ENCODE measurements around the gene BET1. TPM values are rescaled to one million over a fixed set of nuclear protein-coding genes. Genes with fewer than 3 reads are reported as not detected.

The BET1 gene
- total RNA-seq, 1 experiment from 2014 or later, result 21.4 TPM

- Histone ChIP-seq H2BK120ac (ENCODE audit: low read depth, low read length, poor library complexity, severe bottlenecking) (no peak overlapping the region), H3K9me3 (ENCODE audit: control insufficient read depth, low read depth, low read length) (no peaks in the 10 kb centered on the region), H3K23me2 (ENCODE audit: insufficient read length, low read depth, low read length, poor library complexity, severe bottlenecking) (no peaks in the 10 kb centered on the region), H3K4me2 (ENCODE audit: insufficient read depth, insufficient read length, low read length) (no peak overlapping the region), H2BK12ac (ENCODE audit: insufficient read length, low read depth, low read length) (no peak overlapping the region), H3K79me1 (ENCODE audit: insufficient read depth, low read depth, low read length, poor library complexity, severe bottlenecking) (no peaks in the 10 kb centered on the region), H3K18ac (ENCODE audit: insufficient read length, low read depth, low read length) (no peak overlapping the region), H4K91ac (ENCODE audit: insufficient read length, low read depth, low read length) (no peak overlapping the region), H4K5ac (ENCODE audit: insufficient read length, low read depth, low read length) (no peak overlapping the region), H3K79me2 (ENCODE audit: insufficient read depth, low read length) (no peaks in the 10 kb centered on the region), H3K23ac (ENCODE audit: insufficient read length, low read depth, low read length) (no peak overlapping the region), H3K4me1 (ENCODE audit: insufficient read depth, low read length) (no peaks in the 10 kb centered on the region), H3K27ac (ENCODE audit: insufficient read length, low read depth, low read length) (no peak overlapping the region), H3T11ph (ENCODE audit: low read length) (no peak overlapping the region), H3K4ac (ENCODE audit: low read depth, low read length) (no peak overlapping the region), H2AFZ (ENCODE audit: low read length) (no peak overlapping the region), H3K27me3 (ENCODE audit: insufficient read depth, low read length) (no peaks in the 10 kb centered on the region), H3K14ac (ENCODE audit: insufficient read depth, low read length) (no peak overlapping the region), H3K9ac (ENCODE audit: extremely low read depth, insufficient read length, low read length) (no peak overlapping the region), H2BK20ac (ENCODE audit: low read depth, low read length, poor library complexity, severe bottlenecking) (no peak overlapping the region), H2AK5ac (ENCODE audit: insufficient read length, low read length) (no peak overlapping the region), H3K56ac (ENCODE audit: insufficient read length, low read depth, low read length) (no peak overlapping the region), H4K8ac (replicated peaks; ENCODE audit: insufficient read length, low read depth, low read length) (no peak overlapping the region), H4K20me1 (ENCODE audit: control insufficient read depth, insufficient read depth, insufficient read length) (no peaks in the 10 kb centered on the region), H2BK5ac (ENCODE audit: insufficient read length, low read length) (no peak overlapping the region), H2BK15ac (ENCODE audit: low read depth, low read length) (no peak overlapping the region)
- no peaks in the 10 kb centered on the region for H3K4me1 Mint-ChIP-seq
- no peaks in the 10 kb centered on the region for H3K36me3 Mint-ChIP-seq (ENCODE audit: insufficient read depth in 1 of 3, low read depth in 3 of 3)
- H3K9me3 Mint-ChIP-seq, result no peaks in the 10 kb centered on the region
- DNase-seq, result no peak
- no peak overlapping the region for H3K27ac Mint-ChIP-seq
- no peaks in the 10 kb centered on the region; the same call in 1 of the 2 replicates for H3K27me3 Mint-ChIP-seq (ENCODE audit: low read depth)
- whole genome bisulfite sequencing (ENCODE audit: extremely low coverage, insufficient read length, low lambda C conversion rate), result 100% methylated on average over 1 of the region's 5 CpGs
- no peak for TF ChIP-seq CTCF (conservative IDR thresholded peaks at IDR 0.05)
- H3K4me3 Mint-ChIP-seq, result no peak overlapping the region
Measured at GRCh38 chr7:93945756-93946535, 58.2 kb downstream of the BET1 start.

Measured in H9 (cell line).